ENCODE measurements around the gene RABL6.

DNA sequence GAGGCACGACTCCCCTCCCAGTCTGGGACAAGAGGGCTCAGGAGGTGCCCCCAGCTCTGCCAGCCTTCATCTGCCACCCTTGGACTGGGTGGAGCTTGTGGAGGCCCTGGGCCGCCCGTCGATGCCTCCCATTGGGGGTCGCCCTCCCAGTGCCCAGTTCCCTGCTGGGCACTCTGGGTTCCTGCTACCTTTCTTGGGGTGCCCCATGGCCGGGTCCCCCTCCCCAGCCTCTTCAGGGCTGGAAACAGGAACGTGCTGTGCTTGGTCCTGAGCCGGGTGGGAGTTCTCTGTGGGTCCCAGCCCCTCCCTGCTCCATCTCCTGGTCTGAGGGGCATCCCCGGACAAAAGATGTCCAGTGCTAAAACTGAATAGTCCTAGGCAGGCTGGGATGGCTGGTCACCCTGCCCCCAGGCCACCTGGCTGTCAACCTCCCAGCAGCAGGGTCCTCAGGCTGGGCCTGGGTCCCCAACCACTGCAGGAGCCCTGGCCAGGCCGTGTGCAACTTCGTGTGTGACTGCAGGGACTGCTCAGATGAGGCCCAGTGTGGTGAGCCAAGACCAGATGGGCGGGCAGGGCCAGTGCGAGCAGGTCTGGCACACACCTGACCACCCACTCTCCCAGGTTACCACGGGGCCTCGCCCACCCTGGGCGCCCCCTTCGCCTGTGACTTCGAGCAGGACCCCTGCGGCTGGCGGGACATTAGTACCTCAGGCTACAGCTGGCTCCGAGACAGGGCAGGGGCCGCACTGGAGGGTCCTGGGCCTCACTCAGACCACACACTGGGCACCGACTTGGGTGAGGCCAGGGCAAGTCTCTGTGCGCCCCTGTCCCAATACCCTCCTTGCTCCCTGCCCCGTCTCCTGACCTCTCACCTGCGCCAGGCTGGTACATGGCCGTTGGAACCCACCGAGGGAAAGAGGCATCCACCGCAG lies 45.2 kb downstream of the RABL6 start:
- no peak for TF ChIP-seq POLR2A (IDR thresholded peaks at IDR 0.05)
- TF ChIP-seq, protein P1, sequence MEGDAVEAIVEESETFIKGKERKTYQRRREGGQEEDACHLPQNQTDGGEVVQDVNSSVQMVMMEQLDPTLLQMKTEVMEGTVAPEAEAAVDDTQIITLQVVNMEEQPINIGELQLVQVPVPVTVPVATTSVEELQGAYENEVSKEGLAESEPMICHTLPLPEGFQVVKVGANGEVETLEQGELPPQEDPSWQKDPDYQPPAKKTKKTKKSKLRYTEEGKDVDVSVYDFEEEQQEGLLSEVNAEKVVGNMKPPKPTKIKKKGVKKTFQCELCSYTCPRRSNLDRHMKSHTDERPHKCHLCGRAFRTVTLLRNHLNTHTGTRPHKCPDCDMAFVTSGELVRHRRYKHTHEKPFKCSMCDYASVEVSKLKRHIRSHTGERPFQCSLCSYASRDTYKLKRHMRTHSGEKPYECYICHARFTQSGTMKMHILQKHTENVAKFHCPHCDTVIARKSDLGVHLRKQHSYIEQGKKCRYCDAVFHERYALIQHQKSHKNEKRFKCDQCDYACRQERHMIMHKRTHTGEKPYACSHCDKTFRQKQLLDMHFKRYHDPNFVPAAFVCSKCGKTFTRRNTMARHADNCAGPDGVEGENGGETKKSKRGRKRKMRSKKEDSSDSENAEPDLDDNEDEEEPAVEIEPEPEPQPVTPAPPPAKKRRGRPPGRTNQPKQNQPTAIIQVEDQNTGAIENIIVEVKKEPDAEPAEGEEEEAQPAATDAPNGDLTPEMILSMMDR (IDR thresholded peaks at IDR 0.05) = no peak
